ENCODE measurements around the gene MRPL49.
"Not testable (repeated sequence)": the region's sequence is repeated elsewhere in the genome, so short reads cannot be mapped to it uniquely, and the experiment has no call there.

MRPL49 gene

DNA sequence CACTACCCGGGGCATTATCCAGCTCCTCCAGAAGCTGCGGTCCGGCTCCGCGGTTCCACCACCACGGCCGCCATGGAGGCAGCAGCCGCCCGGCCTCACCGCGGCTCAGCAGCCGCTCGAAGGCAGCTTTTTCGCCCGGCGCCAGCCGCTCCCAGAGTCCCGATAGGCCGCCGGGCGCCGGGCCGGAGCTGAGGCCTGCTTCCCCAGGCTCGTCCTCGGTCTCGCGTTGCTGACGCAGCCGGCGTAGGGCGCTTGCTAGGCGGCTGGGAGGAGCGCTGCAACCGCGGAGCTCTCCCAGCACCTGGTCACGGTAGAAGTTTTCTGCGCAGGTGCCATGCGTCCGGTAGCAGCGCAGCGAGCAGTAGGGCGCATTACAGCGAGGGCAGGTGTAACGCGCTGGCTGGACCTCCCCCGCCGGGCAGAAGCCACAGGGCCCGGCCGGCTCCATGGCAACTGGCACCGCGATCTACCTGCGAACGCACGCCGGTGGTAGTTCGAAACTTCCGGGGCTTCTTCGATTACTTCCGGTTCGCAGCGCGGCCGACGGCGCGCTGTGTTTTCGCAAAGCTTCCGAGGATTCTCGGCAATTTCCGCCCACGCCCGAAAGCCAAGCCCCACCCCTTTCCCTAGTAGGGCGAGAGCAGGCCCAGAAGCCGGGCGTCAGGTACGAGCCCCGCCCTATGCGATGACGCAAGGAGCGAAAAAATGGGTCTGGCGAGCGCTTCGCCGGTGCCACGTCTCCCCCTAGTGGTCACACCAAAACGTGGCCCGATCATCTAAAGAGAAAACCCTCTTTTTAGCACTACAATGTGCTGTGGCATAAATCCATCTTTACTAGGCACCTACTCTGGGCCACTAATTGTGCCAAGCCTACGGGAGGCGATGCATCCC, 4.7 kb upstream of the MRPL49 start, which contains the start of gene ZNHIT2:
ZNHIT2 (minus strand) TSS at position 496 of the 891 bp plus-strand sequence; CDS start at position 448, 48 bp downstream.
- peak; percentile 98 for DNase-seq (ENCODE audit: low spot score)

- no peak for DNase-seq (ENCODE audit: low spot score)
Measured at GRCh38 chr11:65118097-65118837, 3.9 kb upstream of the MRPL49 start.

DNA sequence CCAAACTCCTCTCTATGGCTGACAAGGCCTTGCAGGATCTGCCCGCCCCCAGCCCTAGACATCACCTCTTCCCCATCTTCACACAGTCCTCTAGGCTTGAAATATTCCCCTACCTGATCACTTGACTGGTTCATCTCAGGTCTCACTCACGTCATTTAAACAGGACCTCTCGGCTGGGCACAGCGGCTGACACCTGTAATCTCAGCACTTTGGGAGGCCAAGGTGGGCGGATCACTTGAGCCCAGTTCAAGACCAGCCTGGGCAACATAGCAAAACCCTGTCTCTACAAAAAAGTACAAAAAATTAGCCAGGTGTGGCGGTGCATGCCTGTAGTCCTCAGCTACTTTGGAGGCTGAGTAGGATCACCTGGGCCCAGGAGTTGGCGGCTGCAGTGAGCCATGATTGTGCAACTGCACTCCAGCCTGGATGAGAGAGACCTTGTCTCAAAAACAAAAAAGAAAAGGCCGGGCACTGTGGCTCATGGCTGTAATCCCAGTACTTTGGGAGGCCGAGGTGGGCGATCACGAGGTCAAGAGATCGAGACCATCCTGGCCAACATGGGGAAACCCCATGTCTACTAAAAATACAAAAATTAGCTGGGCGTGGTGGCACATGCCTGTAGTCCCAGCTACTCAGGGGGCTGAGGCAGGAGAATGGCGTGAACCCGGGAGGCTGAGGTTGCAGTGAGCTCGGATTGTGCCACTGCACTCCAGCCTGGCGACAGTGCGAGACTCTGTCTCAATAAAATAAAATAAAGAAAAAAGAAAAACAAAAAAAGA, 3.0 kb upstream of the MRPL49 start:
- not testable (repeated sequence) for DNase-seq (ENCODE audit: low spot score)

DNA sequence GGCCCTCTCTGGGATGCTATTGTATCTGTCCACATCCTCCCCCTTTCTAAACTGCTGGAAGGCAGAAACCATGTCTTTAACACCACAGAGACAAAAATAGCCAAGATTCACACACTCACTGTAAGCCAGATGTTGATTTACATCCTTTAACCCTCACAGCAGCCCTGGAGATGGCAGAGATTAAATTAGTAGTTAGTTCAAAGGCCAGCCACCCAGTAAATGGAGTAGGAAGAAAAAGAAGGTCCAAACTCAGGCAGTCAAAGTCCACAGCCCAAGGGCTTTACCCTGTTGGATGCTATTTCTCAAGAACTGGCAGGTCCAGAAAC, 2.5 kb upstream of the MRPL49 start:
- DNase-seq (ENCODE audit: low spot score) = no peak

DNA sequence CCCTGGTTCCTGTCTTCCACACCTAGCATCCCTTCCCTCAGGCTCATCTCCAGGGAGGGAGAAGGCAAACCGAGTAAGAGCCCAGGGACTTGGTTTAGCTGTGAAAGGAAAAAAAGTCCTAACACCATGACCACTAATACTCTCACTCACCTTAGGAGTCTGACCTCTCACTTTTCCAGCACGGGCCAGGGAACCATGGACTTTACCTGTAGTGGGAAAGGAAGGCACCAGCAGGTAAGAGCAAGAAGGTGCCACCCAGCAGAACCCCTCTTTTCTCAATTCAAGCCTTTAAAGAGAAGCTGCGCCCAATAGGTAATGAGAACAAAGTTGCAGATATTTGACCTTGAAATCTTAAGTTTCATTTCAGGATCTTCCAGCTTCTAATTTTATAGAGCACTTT, 1.3 kb upstream of the MRPL49 start:
- no peak for DNase-seq (ENCODE audit: low spot score)

- peak; percentile 37 for DNase-seq (ENCODE audit: low spot score)
Measured at GRCh38 chr11:65121447-65121864, 665 bp upstream of the MRPL49 start.

DNA sequence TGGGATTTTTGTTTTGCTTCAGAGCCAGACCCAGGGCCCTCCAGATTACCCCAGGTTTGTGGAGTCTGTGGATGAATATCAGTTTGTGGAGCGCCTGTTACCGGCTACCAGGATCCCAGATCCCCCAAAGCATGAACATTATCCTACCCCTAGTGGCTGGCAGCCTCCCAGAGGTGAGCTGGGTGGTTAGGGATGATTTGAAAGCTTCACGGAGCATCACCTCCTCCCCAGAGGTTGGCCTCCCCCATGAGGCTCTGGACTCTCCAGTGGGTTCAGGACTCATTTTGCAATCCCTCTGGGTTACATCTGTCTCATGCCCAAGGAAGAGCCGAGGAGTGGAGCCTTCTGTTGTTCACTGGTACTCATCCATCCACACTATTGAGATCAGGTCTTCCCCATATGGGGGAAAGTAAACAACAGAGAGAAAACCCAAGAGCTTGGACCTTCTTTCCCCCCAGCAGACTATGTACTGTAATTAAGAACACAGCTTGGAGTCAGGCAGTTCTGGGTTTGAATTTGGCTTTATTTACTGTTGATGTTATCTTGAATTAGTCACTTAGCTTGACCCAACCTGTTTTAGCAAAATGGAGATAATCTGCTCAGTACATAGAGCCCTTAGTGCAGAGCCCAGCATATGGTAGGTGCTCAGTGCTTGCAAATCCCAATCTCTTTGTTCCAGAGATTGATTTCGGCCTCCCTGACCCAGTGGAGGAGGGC, 2.5 kb downstream of the MRPL49 start:
- no peak for DNase-seq (ENCODE audit: low spot score)

DNA sequence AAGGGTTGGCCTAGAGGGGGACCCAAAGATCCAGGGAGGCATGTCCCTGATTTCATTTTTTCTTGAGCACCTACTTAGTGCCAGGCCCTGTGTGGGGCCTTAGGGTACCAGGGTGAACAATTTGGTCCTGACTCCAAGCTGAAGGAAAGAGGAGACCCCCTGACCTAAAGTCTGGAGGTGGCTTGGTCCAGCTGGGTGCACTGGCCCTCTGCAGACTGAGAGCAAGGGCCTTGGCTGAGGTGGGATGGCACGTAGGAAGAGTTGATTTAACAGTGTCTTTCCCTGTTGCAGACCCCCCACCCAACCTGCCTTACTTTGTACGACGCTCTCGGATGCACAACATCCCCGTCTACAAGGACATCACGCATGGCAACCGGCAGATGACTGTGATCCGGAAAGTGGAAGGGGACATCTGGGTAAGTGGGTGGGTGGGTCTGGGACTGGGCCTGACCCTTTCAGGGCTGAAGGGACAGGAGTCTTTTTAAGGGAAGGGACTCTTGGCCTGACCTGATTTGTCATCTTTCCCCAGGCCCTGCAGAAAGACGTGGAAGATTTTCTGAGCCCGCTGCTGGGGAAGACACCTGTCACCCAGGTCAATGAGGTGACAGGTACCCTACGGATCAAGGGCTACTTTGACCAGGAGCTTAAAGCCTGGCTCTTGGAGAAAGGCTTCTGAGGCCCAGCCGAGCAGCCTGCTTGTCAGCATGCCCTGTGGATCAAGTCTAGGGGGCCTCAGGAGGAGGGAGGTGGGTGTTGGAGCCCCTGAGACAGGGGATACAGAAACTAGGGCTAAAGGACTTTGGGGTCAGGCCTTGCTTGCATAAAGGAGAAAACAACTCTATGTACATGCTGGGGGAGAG, 3.3 kb downstream of the MRPL49 start:
- DNase-seq (ENCODE audit: low spot score) = no peak

- no peak for DNase-seq (ENCODE audit: low spot score)
Measured at GRCh38 chr11:65126624-65127274, 4.6 kb downstream of the MRPL49 start.

- no peak for DNase-seq (ENCODE audit: low spot score)
Measured at GRCh38 chr11:65127473-65128181, 5.5 kb downstream of the MRPL49 start.

DNA sequence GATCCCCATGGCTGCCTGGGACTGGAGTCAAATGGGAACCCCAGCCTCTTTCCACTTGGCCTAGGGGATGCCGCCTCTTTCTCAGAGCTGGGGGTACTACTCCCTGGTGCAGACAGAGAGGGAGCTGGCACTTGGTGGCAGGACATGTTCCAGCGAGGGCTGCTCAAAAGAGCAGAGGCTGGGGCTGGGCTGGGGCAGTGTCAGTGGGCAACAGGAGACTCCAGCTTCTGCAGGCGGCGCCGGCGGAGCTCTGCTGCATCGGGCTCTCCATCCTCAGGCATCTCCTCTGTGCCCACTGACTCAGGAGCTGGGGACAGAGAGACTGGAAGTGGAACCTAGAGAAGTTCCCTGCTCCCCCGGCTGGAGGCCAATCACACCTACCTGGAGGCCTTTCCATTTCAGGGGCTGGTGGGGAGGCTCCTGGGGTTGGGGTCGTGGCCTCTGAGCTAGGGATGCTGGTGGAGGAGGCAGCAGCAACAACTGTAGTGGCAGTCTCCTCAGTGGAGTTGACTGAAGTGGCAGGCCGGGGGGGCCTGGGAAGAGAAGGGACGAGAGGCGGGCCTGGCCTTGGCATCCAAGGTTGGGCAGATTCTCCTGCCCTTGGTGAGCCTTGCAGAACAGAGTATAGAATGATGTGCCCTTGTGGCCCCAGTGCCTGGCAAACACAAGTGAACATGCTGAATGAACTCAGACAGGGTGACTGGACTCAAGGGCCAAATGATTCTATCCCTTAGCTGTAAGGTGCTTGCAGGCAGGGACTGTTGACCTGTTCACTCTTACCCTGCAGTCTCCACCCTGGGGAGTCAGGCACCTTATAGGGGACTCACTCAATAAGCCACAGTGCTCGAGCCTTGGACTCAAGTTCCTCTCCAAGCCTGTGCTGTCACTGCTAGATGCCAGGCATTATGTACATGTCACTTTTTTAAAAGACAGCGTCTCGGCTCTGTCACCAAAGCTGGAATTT, 6.3 kb downstream of the MRPL49 start:
- DNase-seq (ENCODE audit: low spot score) = no peak

DNA sequence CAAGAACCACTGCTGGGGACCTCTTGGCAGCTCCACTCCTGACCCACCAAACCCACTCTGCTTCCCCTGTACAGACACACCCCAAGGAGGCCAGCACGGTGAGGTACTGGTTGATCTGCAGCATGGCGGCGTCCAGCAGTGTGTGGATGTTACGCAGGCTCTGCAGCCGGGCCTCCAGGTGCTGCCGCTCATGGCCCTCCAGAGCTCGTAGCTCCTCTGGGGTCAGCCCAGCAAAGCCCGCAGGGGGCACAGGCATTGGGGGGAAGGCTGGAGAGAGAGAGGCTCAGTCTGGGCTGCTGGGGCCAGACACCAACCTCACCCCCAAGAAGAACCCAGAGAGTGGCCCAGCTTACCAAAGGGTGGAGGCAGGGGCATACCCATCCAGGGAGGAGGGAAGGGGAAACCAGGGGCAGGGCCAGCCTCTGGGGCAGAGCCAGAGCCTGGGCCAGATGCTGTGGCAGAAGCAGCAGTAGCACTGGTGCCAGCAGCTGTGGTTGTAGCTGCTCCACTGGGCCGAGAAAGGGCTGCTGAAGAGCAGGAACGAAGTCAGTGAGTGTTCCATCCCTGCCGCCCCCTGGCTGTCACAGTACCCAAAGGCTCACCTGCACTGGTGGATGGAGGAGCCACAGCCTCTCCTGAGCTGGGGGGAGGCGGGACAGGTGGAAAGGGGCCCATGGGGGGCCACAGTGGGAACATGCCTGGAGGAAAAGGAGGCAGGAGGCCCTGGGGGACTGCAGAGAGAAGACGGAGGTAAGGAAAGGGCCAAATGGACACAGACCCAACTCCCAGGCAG, 7.7 kb downstream of the MRPL49 start:
- DNase-seq (ENCODE audit: low spot score) = no peak

- no peak for DNase-seq (ENCODE audit: low spot score)
Measured at GRCh38 chr11:65130631-65131416, 8.7 kb downstream of the MRPL49 start.

GRCh38 chr11:65131417-65131776, 9.3 kb downstream of the MRPL49 start:
- DNase-seq (ENCODE audit: low spot score) = no peak

GRCh38 chr11:65131895-65132237, 9.7 kb downstream of the MRPL49 start:
- DNase-seq (ENCODE audit: low spot score) = no peak

GRCh38 chr11:65132238-65132987, 10.3 kb downstream of the MRPL49 start:
- DNase-seq (ENCODE audit: low spot score) = no peak

All from SW480 (cell line).